Measurements from ENCODE around the gene FOXP2.
"Not testable (repeated sequence)": the region's sequence is repeated elsewhere in the genome, so short reads cannot be mapped to it uniquely, and the experiment has no call there.

FOXP2 gene

DNA sequence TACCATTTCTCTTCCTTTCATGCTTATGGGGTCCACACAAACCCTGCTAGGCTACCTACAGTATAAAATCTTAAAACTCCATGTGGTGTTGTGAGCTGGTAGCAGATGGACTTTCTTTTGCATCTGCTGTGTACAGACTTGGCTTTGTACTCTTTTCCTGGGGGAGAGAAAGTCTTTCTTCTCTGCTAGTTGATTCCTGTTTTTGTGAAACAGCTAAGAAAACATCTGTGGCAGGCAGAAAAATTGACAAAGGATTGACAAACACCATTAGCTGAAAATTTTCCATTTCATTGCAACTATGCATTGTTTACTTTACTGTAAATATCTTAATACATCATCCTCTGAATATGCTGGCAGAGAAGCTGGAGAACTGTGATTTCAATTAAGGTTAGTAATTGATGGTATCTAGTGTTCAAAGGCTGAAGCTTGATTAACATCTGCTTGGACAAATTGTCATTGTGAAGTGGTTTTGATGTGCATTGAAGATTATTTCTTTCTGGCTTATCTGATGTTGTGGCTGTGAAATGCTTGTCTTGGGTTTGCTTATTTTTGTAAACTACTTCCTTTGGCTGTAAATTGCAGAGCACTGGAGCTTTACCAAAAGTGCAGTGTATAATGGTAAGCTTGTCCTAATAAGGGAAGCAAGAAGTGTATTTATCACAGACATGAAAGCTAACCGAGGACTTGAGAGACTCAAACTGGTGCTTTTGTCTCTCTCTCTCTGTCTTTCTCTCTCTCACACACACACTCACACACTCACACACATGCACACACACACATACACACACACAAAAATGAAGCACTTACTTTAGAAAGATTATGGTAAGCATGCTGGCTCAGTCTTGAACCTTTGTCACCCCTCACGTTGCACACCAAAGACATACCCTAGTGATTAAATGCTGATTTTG, at the start of gene FOXP2:
Gene FOXP2 (plus strand): TSS at position 660 of the 908 bp plus-strand sequence. CDS start 11,697 bp downstream, outside the sequence.
- TF ChIP-seq, protein P1, sequence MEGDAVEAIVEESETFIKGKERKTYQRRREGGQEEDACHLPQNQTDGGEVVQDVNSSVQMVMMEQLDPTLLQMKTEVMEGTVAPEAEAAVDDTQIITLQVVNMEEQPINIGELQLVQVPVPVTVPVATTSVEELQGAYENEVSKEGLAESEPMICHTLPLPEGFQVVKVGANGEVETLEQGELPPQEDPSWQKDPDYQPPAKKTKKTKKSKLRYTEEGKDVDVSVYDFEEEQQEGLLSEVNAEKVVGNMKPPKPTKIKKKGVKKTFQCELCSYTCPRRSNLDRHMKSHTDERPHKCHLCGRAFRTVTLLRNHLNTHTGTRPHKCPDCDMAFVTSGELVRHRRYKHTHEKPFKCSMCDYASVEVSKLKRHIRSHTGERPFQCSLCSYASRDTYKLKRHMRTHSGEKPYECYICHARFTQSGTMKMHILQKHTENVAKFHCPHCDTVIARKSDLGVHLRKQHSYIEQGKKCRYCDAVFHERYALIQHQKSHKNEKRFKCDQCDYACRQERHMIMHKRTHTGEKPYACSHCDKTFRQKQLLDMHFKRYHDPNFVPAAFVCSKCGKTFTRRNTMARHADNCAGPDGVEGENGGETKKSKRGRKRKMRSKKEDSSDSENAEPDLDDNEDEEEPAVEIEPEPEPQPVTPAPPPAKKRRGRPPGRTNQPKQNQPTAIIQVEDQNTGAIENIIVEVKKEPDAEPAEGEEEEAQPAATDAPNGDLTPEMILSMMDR (IDR thresholded peaks at IDR 0.05; ENCODE audit: extremely low read depth, missing control alignments): no peak
- DNase-seq (ENCODE audit: low spot score): no peak

DNA sequence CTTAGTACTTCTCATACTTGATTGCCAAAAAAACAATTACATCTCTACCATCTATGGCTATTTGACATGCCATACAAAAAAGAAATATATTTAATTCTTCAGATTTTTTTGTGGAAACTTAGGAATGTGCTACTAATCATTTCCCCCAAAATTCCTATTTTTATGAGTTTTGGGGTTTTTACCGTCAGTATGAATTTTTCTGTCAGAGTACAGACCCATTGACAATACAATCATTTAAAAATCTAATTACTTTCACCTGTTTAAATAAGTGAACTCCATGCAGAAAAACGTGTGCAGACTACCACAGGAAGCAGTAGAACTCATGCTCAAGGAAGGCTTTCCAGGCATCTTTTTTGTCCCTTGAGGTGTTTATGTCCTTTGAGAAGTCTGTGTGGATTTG, 48.8 kb upstream of the FOXP2 start:
- TF ChIP-seq, protein P1 (IDR thresholded peaks at IDR 0.05; ENCODE audit: extremely low read depth, missing control alignments): no peak
- no peak for DNase-seq (ENCODE audit: low spot score)

DNA sequence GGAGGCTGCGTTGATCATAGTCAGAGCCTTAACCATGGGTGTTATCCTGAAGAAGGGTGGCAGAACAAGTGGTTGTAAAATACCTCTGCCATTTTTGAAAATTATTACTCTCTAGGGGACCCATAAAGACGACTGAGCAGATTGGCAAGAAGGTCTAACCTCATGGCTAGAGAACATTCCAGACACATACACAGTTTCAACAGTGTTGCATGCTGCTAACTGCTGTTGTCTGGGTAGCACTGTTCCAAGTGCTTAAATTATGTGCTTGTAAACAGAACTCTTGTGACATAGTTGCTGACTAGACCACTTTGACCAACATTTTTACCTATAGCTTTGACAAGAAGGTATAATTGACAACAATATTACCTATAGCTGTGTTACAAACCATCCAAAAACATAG, 46.1 kb upstream of the FOXP2 start:
- TF ChIP-seq, protein P1 (IDR thresholded peaks at IDR 0.05; ENCODE audit: extremely low read depth, missing control alignments): no peak
- DNase-seq (ENCODE audit: low spot score): no peak

DNA sequence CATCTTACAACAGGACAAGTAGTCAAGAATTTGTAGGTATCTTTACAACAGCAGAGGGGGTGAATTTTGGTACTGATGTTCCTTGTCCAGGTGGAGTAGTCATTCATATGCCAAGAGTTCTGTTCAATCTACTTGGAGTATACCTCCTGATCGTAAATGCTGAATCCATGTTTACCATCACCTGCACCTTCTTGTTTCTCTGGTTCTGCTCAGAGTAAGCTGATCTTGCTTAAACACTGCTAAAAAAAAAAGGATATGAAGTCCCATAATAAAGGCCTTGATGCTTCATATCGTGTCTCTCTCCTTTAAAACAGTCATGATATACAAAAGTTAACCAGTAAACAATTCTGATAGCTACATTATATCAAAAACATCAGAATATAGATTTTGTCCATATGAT, 45.3 kb upstream of the FOXP2 start:
- no peak for DNase-seq (ENCODE audit: low spot score)
- TF ChIP-seq, protein P1 (IDR thresholded peaks at IDR 0.05; ENCODE audit: extremely low read depth, missing control alignments): no peak

DNA sequence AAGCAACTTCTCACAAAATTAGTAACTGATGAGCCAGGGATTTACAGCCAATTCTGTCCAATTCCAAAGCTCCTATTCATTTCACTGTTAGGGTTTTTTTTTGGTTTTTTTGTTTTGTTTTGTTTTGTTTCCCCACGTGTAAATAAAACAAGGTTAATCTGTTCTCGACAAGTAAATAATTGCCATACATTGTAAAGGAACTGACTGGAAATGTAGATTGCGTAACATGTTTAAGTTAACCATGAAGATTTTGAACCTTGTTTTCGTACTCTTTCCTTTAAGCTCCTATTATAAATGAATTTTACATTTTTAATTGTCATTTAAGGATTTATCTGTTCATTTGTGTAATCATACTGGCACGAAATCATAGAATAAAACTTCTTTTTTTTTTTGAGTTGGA, 42.0 kb upstream of the FOXP2 start:
- TF ChIP-seq, protein P1 (IDR thresholded peaks at IDR 0.05; ENCODE audit: extremely low read depth, missing control alignments): no peak
- DNase-seq (ENCODE audit: low spot score): no peak

DNA sequence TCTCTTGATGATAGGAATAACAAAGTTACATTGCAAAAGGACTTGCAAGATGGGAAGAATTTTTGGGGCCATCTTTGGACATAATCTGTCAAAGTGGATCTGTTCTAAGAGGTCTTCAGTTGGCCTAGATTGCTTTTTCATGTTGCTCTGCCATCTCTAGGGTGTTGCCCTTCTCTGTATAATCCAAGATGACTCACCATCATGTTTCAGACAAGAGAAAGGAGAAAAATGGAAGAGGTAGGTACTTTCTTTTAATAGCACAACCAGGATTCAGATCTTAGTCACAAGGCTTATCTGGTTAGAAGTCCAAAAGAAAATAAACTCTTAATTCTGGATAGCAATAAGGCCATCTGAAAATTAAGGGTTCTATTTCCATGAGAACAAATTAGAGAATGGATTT, 38.7 kb upstream of the FOXP2 start:
- TF ChIP-seq, protein P1 (IDR thresholded peaks at IDR 0.05; ENCODE audit: extremely low read depth, missing control alignments): no peak
- DNase-seq (ENCODE audit: low spot score): no peak

GRCh38 chr7:114383946-114384345, 30.7 kb upstream of the FOXP2 start:
- not testable (repeated sequence) for DNase-seq (ENCODE audit: low spot score)

- DNase-seq (ENCODE audit: low spot score): not testable (repeated sequence)
Observed at GRCh38 chr7:114384346-114384745, 30.3 kb upstream of the FOXP2 start.
